HepG2 (cell line): ENCODE data around the gene FYTTD1. TPM values are rescaled to one million over a fixed set of nuclear protein-coding genes. Genes with fewer than 3 reads are reported as not detected.

Source experiments
- ATF7-NPFF ChIP-seq: sonication (generic); formaldehyde crosslinking; IDR thresholded peaks from 2 replicates; pipeline ENCODE4 v1.8.1; 2023; ENCODE audit warnings: mild to moderate bottlenecking, low read depth, missing genetic modification reagents, moderate library complexity
- FOXP4 ChIP-seq: sonication (generic); formaldehyde crosslinking; IDR thresholded peaks from 2 replicates; pipeline ENCODE4 v1.4.0; 2020; ENCODE audit warnings: missing genetic modification reagents
- GABPA ChIP-seq, 2 experiments: IDR thresholded peaks; 2 replicates each; pipeline ENCODE4 v1.6.1; 2011 to 2016; ENCODE audit warnings: low read depth in 2 of 2, low read length in 1 of 2, missing biosample characterization in 1 of 2, missing genetic modification characterization in 1 of 2
- GZF1 ChIP-seq: sonication (generic); formaldehyde crosslinking; IDR thresholded peaks from 2 replicates; pipeline ENCODE4 v1.5.1; 2020; ENCODE audit warnings: mild to moderate bottlenecking, missing genetic modification reagents
- HBP1 ChIP-seq: IDR thresholded peaks from 2 replicates; pipeline ENCODE4 v1.6.1; 2016; ENCODE audit warnings: low read depth, control low read depth
- HNF4A ChIP-seq: sonication (generic); formaldehyde crosslinking; IDR thresholded peaks from 2 replicates; pipeline ENCODE4 v1.4.0; 2020; ENCODE audit warnings: missing genetic modification reagents
- KMT2A ChIP-seq: sonication (generic); formaldehyde crosslinking; IDR thresholded peaks from 2 replicates; pipeline ENCODE4 v1.4.0; 2020; ENCODE audit warnings: missing genetic modification reagents
- MAX ChIP-seq: IDR thresholded peaks from 2 replicates; pipeline ENCODE4 v1.6.1; 2012; ENCODE audit warnings: inconsistent platforms
- NONO ChIP-seq, 2 experiments: fragments of 450-650 bp in 1 of 2; sonication (generic) in 1 of 2; formaldehyde crosslinking in 1 of 2; IDR thresholded peaks in 1 of 2; conservative IDR thresholded peaks in 1 of 2; 2 replicates each; pipeline versions ENCODE4 v1.6.1 to v1.8.0; 2017 to 2022; ENCODE audit warnings: mild to moderate bottlenecking in 1 of 2, missing genetic modification reagents in 1 of 2, moderate library complexity in 1 of 2
- RNF2 ChIP-seq: fragments of 450-650 bp; conservative IDR thresholded peaks from 2 replicates; pipeline ENCODE4 v1.6.1; 2016; ENCODE audit warnings: low read depth
- SMYD3 ChIP-seq: sonication (generic); formaldehyde crosslinking; IDR thresholded peaks from 2 replicates; pipeline ENCODE4 v1.8.1; 2023; ENCODE audit warnings: mild to moderate bottlenecking, missing genetic modification reagents
- XRCC5 ChIP-seq: fragments of 200-400 bp; formaldehyde crosslinking; optimal IDR thresholded peaks from 2 replicates; pipeline ENCODE3; 2017; ENCODE audit warnings: mild to moderate bottlenecking, low read length
- YY1 ChIP-seq: IDR thresholded peaks from 2 replicates; pipeline ENCODE4 v1.6.1; 2011; ENCODE audit warnings: low read length, low read depth, moderate library complexity, mild to moderate bottlenecking; ENCODE audit not compliant: insufficient read depth, insufficient replicate concordance
- ZBTB21 ChIP-seq: sonication (generic); formaldehyde crosslinking; IDR thresholded peaks from 2 replicates; pipeline ENCODE4 v1.4.0; 2020; ENCODE audit warnings: missing genetic modification reagents
- ZBTB39 ChIP-seq: sonication (generic); formaldehyde crosslinking; IDR thresholded peaks from 2 replicates; pipeline ENCODE4 v1.5.0; 2020; ENCODE audit warnings: missing genetic modification reagents
- ZBTB42 ChIP-seq: sonication (generic); formaldehyde crosslinking; IDR thresholded peaks from 2 replicates; pipeline ENCODE4 v1.5.0; 2020; ENCODE audit warnings: mild to moderate bottlenecking, missing genetic modification reagents
- ZMAT5 ChIP-seq: sonication (generic); formaldehyde crosslinking; IDR thresholded peaks from 2 replicates; pipeline ENCODE4 v1.5.0; 2020; ENCODE audit warnings: mild to moderate bottlenecking, low read depth, missing genetic modification reagents, borderline replicate concordance
- ZNF530 ChIP-seq: sonication (generic); formaldehyde crosslinking; IDR thresholded peaks from 2 replicates; pipeline ENCODE4 v1.5.0; 2020; ENCODE audit warnings: low read depth, mild to moderate bottlenecking, missing genetic modification reagents
- ZNF710 ChIP-seq: sonication (generic); formaldehyde crosslinking; IDR thresholded peaks from 2 replicates; pipeline ENCODE4 v1.5.0; 2020; ENCODE audit warnings: mild to moderate bottlenecking, missing genetic modification reagents, borderline replicate concordance
- ZNF777 ChIP-seq: sonication (generic); formaldehyde crosslinking; IDR thresholded peaks from 2 replicates; pipeline ENCODE4 v1.4.0; 2020; ENCODE audit warnings: missing genetic modification reagents
- polyA plus RNA-seq, 8 experiments: library from polyadenylated mRNA; depleted of rRNA in 3 of 8; stranded (reverse) in 7 of 8; unstranded in 1 of 8; fragments of >200 nt; fragmentation: Illumina TruSeq in 4 of 8; extraction: Trizol in 4 of 8; gene quantifications; 2 replicates each; pipeline versions ENCODE4 v1.2.1 to v1.2.3, GENCODE V29; 2011 to 2016; ENCODE audit warnings: low read depth in 4 of 8, missing spikeins in 1 of 8, mixed read lengths in 1 of 8; ENCODE audit not compliant: insufficient read depth in 1 of 8
- total RNA-seq, 5 experiments: library from RNA; depleted of rRNA; stranded (reverse); fragments of >200 nt; fragmentation: Illumina TruSeq; extraction: Trizol; gene quantifications; 2 replicates each; pipeline ENCODE4 v1.2.3, GENCODE V29; 2016; ENCODE audit warnings: low read depth in 1 of 5

FYTTD1 gene
- total and polyA plus RNA-seq, 2 of the 13 experiments (the other 11 are each of a cell fraction or from before 2014, with no cell fraction given): 6.5 to 28.8 TPM

GRCh38 chr3:197736491-197737318, 13.0 kb upstream of the FYTTD1 start, which contains the start of gene RUBCN (continued):
- TF ChIP-seq HBP1 (peak; percentile 27; the same call in 1 of the 2 replicates), RNF2 (peak; percentile 45; the same call in 1 of the 2 replicates), YY1 (peak; percentile 34), ZBTB21 (CRISPR knock-in tag) (no peak), ZNF710 (CRISPR knock-in tag) (no peak), ZNF777 (0 out of 2 replicates have a peak, but pooled peaks have one; percentile 26), GZF1 (CRISPR knock-in tag) (0 out of 2 replicates have a peak, but pooled peaks have one; percentile 63), ZBTB39 (no peak), ATF7-NPFF (CRISPR knock-in tag) (peak; percentile 48; the same call in 1 of the 2 replicates), SMYD3 (no peak), ZNF530 (no peak), KMT2A (CRISPR knock-in tag) (no peak; the same call in 1 of the 2 replicates), NONO (IDR thresholded peaks at IDR 0.05) (no peak), NONO (CRISPR knock-in tag; conservative IDR thresholded peaks at IDR 0.05) (peak; percentile 67), HNF4A (peak; percentile 51), ZBTB42 (CRISPR knock-in tag) (peak; percentile 51; the same call in 1 of the 2 replicates), FOXP4 (CRISPR knock-in tag) (peak; percentile 16; the same call in 1 of the 2 replicates), MAX (peak; percentile 45), GABPA (IDR thresholded peaks at IDR 0.05; ENCODE audit: low read depth, low read length) (peak; percentile 71), GABPA (CRISPR knock-in tag; IDR thresholded peaks at IDR 0.05; ENCODE audit: low read depth) (peak; percentile 78), ZMAT5 (CRISPR knock-in tag) (no peak), XRCC5 (peak; percentile 39)
